Stomach (tissue), 9 donors: ENCODE results near the gene HLA-DRA. TPM values are rescaled to one million over a fixed set of nuclear protein-coding genes. Genes with fewer than 3 reads are reported as not detected.
A peak's percentile ranks its signal among the peaks of the same experiment; 100 is the strongest.

Experiments used
- DNase-seq, 2 donors: peaks; one replicate each; pipeline versions ENCODE4 v3.0.0 to v3.0.0-alpha.2; 2013 to 2019
- H3K27ac ChIP-seq, 5 donors: fragments of 200-600 bp in 4 of 5; sonication (generic) in 4 of 5; one replicate each; pipeline ENCODE4 v1.5.1; 2013 to 2019; ENCODE audit warnings: mild to moderate bottlenecking in 1 of 5, moderate library complexity in 1 of 5
- H3K27me3 ChIP-seq, 3 donors: fragments of 200-600 bp; sonication (generic); one replicate each; pipeline ENCODE4 v1.5.1; 2017 to 2019; ENCODE audit warnings: mixed run types in 1 of 3
- H3K36me3 ChIP-seq, 4 donors: fragments of 200-600 bp; sonication (generic); 1 replicate in 3 of 4; 2 replicates in 1 of 4; pipeline ENCODE4 v1.5.1; 2016 to 2019
- H3K4me1 ChIP-seq, 4 donors: fragments of 200-600 bp; sonication (generic); one replicate each; pipeline ENCODE4 v1.5.1; 2016 to 2019
- H3K4me3 ChIP-seq, 4 donors: fragments of 200-600 bp; sonication (generic) in 3 of 4; one replicate each; pipeline ENCODE4 v1.5.1; 2016 to 2019; ENCODE audit warnings: mild to moderate bottlenecking in 1 of 4
- H3K9me3 ChIP-seq, 4 donors: fragments of 200-600 bp; sonication (generic); one replicate each; pipeline ENCODE4 v1.5.1; 2016 to 2019
- CTCF ChIP-seq, 7 experiments: fragments of 450-650 bp in 4 of 7; fragments of 200-600 bp in 3 of 7; sonication (generic) in 3 of 7; IDR thresholded peaks; one replicate each; pipeline ENCODE4 v1.5.1; 2016 to 2019; ENCODE audit warnings: antibody characterized with exemption in 7 of 7, control low read depth in 2 of 7, mild to moderate bottlenecking in 1 of 7
- EP300 ChIP-seq: sonication (generic); formaldehyde crosslinking; IDR thresholded peaks from one replicate; pipeline ENCODE4 v1.6.1; 2017; ENCODE audit warnings: antibody characterized with exemption
- POLR2A ChIP-seq, 4 donors: fragments of 450-650 bp; IDR thresholded peaks; one replicate each; pipeline ENCODE4 v1.6.1; 2016; ENCODE audit warnings: antibody characterized with exemption in 4 of 4, control low read depth in 2 of 4, mild to moderate bottlenecking in 1 of 4, moderate library complexity in 1 of 4
- POLR2AphosphoS5 ChIP-seq, 3 donors: sonication (generic); formaldehyde crosslinking; IDR thresholded peaks; one replicate each; pipeline ENCODE4 v1.6.1; 2016; ENCODE audit warnings: antibody characterized with exemption in 3 of 3
- WGBS, 5 donors: extraction: QIAGEN DNeasy Blood & Tissue Kit in 3 of 5; methylation state at CpG; one replicate each; pipeline versions ENCODE4 v1.1.5 to v1.1.7; 2013 to 2018; 5-methylcytosine and 5-hydroxymethylcytosine counted together
- intact Hi-C: fragments of 100-400 bp; cut with DNase I; formaldehyde crosslinking; loops from one replicate; pipeline ENCODE4 v1.15.1; 2023; ENCODE audit warnings: low total_unique reads
- polyA plus RNA-seq, 3 donors: library from polyadenylated mRNA; stranded (reverse); fragments of 200-250 nt; gene quantifications; one replicate each; pipeline ENCODE4 v1.2.3, GENCODE V29; 2013
- total RNA-seq, 5 donors: library from RNA; depleted of rRNA; stranded (reverse); fragments of >200 nt; gene quantifications; one replicate each; pipeline versions ENCODE4 v1.1.0 to v1.2.3, GENCODE V29; 2014 to 2016
- donor health status: healthy with polysubstance abuse.
- donor health status: Bipolar disorder and iron deficiency.
- donor health status: healthy.

HLA-DRA gene
- total and polyA plus RNA-seq, 8 donors, result 25.8 to 252 (median 92.7) TPM

- Histone ChIP-seq H3K4me3 (no peak overlapping the region), H3K4me1 (peaks cover 0 to 13% (median 3%) of the 10 kb centered on the region in 4 donors), H3K9me3 (no peaks in the 10 kb centered on the region), H3K27ac (peak overlapping the region in 1 of 5 donors; percentile 69), H3K36me3 (peaks cover 0 to under 1% (median 0%) of the 10 kb centered on the region in 4 donors), H3K27me3 (no peaks in the 10 kb centered on the region)
- peak in 1 of 2 donors; percentile 40 for DNase-seq
- 52 to 71% (median 59%) methylated on average over 2 of the region's 2 CpGs for WGBS, 5 donors
- intact Hi-C loops, result no loop called here
- no peak for TF ChIP-seq POLR2AphosphoS5 (IDR thresholded peaks at IDR 0.05)
- no peak for TF ChIP-seq EP300
- no peak for TF ChIP-seq CTCF (IDR thresholded peaks at IDR 0.05)
- TF ChIP-seq POLR2A (IDR thresholded peaks at IDR 0.05), result no peak
These were observed 2.5 kb upstream of the HLA-DRA start for GRCh38 chr6:32436995-32437836.

DNA sequence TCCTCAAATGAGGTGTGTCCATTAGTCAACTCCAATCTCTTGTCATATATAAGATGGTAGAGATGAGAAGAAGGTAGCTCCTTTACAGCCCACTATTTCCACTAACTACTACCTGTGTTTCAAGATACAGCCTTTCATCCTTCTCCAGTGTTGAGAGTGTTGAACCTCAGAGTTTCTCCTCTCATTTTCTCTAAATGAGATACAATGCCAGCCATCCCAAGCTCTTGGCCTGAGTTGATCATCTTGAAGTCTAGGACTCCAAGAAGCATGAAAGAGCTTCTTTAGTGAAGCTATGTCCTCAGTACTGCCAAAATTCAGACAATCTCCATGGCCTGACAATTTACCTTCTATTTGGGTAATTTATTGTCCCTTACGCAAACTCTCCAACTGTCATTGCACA lies 548 bp upstream of the HLA-DRA start:
- Histone ChIP-seq H3K4me3 (no peak overlapping the region), H3K4me1 (peaks cover 0 to 13% (median 3%) of the 10 kb centered on the region in 4 donors), H3K9me3 (no peaks in the 10 kb centered on the region), H3K27me3 (no peaks in the 10 kb centered on the region), H3K27ac (peak overlapping the region in 2 of 5 donors; percentile 73 to 86), H3K36me3 (peaks cover 0 to 20% (median 8%) of the 10 kb centered on the region in 4 donors)
- no peak for DNase-seq
- 67 to 91% (median 81%) methylated on average over 1 of the region's 1 CpG for WGBS, 5 donors
- intact Hi-C loops, result no loop called here
- TF ChIP-seq EP300 (no peak), CTCF (IDR thresholded peaks at IDR 0.05) (no peak), POLR2AphosphoS5 (IDR thresholded peaks at IDR 0.05) (no peak), POLR2A (IDR thresholded peaks at IDR 0.05) (no peak)

DNA sequence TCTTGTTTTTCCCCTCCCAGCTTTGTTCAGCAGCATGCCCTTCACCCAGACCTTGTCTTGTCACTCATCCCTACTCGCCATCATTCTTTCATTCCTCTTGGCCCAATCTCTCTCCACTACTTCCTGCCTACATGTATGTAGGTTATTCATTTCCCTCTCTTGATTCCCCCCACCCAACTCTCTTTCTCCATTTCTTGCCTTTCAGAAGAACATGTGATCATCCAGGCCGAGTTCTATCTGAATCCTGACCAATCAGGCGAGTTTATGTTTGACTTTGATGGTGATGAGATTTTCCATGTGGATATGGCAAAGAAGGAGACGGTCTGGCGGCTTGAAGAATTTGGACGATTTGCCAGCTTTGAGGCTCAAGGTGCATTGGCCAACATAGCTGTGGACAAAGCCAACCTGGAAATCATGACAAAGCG lies 2.6 kb downstream of the HLA-DRA start:
- Histone ChIP-seq H3K4me1 (peaks cover 0 to 13% (median 3%) of the 10 kb centered on the region in 4 donors), H3K27ac (no peak overlapping the region), H3K4me3 (peak overlapping the region in 2 of 4 donors; percentile 7 to 46), H3K27me3 (no peaks in the 10 kb centered on the region), H3K36me3 (peaks cover 0 to 28% (median 11%) of the 10 kb centered on the region in 4 donors), H3K9me3 (no peaks in the 10 kb centered on the region)
- TF ChIP-seq POLR2AphosphoS5 (IDR thresholded peaks at IDR 0.05) (no peak), CTCF (IDR thresholded peaks at IDR 0.05) (no peak), POLR2A (IDR thresholded peaks at IDR 0.05) (no peak), EP300 (no peak)
- DNase-seq, result no peak
- 81 to 92% (median 90%) methylated on average over 7 of the region's 7 CpGs for WGBS, 5 donors
- intact Hi-C loops, result no loop called here

GRCh38 chr6:32442977-32443552 lies 3.4 kb downstream of the HLA-DRA start:
- Histone ChIP-seq H3K27ac (no peak overlapping the region), H3K4me1 (peaks cover 0 to 13% (median 3%) of the 10 kb centered on the region in 4 donors), H3K4me3 (no peak overlapping the region), H3K36me3 (peaks cover 0 to 28% (median 11%) of the 10 kb centered on the region in 4 donors), H3K27me3 (no peaks in the 10 kb centered on the region), H3K9me3 (no peaks in the 10 kb centered on the region)
- WGBS, 5 donors, result 80 to 88% (median 83%) methylated on average over 7 to 8 of the region's 8 CpGs
- intact Hi-C loops, result no loop called here
- no peak for DNase-seq
- TF ChIP-seq EP300 (no peak), POLR2AphosphoS5 (IDR thresholded peaks at IDR 0.05) (no peak), POLR2A (IDR thresholded peaks at IDR 0.05) (no peak), CTCF (IDR thresholded peaks at IDR 0.05) (no peak)
